SK-N-SH treated with all-trans-retinoic acid at 6 μM for 48 hours (cell line): ENCODE results near the gene ARHGDIA.

ENCODE experiments used
- BACH2 ChIP-seq: fragments of 250-450 bp; sonication (Bioruptor Pico); IDR thresholded peaks from 2 replicates; pipeline ENCODE4 v1.9.0; 2021; ENCODE audit warnings: mild to moderate bottlenecking, borderline replicate concordance
- OSR1 ChIP-seq: fragments of 250-450 bp; sonication (Bioruptor Pico); IDR thresholded peaks from 2 replicates; pipeline ENCODE4 v1.8.0; 2022; ENCODE audit warnings: moderate library complexity, mild to moderate bottlenecking, inconsistent platforms
- SNAI2 ChIP-seq: fragments of 250-450 bp; sonication (Bioruptor Pico); IDR thresholded peaks from 2 replicates; pipeline ENCODE4 v1.5.0; 2020; ENCODE audit warnings: mild to moderate bottlenecking, moderate library complexity
- TCF4 ChIP-seq: fragments of 250-450 bp; sonication (Bioruptor Pico); IDR thresholded peaks from 2 replicates; pipeline ENCODE4 v1.8.0; 2021; ENCODE audit warnings: mild to moderate bottlenecking, moderate library complexity, borderline replicate concordance
- ZFP3 ChIP-seq: fragments of 250-450 bp; sonication (Bioruptor Pico); IDR thresholded peaks from 2 replicates; pipeline ENCODE4 v1.5.0; 2020; ENCODE audit warnings: mild to moderate bottlenecking, moderate library complexity
- ZNF565 ChIP-seq: fragments of 450-650 bp; formaldehyde crosslinking; conservative IDR thresholded peaks from 2 replicates; pipeline ENCODE4 v1.5.0; 2020; ENCODE audit warnings: low read depth, mild to moderate bottlenecking, moderate library complexity
- TF ChIP-seq, protein P1 (sequence below): fragments of 250-450 bp; sonication (Bioruptor Pico); IDR thresholded peaks from 2 replicates; pipeline ENCODE4 v1.8.0; 2020; ENCODE audit warnings: mild to moderate bottlenecking, moderate library complexity, borderline replicate concordance
- TF ChIP-seq, protein P2 (sequence below): fragments of 250-450 bp; sonication (Bioruptor Pico); IDR thresholded peaks from 2 replicates; pipeline ENCODE4 v1.5.1; 2020; ENCODE audit warnings: low read depth, mild to moderate bottlenecking, moderate library complexity

DNA sequence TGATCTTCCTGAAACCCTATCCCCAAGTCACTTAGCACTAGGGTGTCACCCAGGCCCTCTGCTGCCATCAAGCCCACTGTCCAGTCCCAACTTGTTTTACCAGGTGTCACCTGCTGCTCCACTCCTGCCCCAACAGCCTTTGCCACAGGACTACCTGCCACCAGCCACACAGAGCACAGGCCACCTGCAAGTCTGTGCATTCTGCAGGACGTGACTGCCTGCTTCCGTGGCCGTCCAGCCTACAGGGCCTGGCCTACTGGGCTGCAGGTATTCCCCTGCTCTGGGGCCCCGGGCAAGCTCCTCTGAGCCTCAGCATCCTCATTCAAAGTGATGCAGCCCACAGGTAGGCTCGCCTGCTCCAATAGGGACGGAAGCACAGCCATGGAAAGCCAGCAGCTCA, 41.3 kb downstream of the ARHGDIA start:
- no peak for TF ChIP-seq TCF4
- TF ChIP-seq BACH2 (CRISPR knock-in tag): no peak
- no peak for TF ChIP-seq ZNF565 (CRISPR knock-in tag)
- TF ChIP-seq, protein P1, sequence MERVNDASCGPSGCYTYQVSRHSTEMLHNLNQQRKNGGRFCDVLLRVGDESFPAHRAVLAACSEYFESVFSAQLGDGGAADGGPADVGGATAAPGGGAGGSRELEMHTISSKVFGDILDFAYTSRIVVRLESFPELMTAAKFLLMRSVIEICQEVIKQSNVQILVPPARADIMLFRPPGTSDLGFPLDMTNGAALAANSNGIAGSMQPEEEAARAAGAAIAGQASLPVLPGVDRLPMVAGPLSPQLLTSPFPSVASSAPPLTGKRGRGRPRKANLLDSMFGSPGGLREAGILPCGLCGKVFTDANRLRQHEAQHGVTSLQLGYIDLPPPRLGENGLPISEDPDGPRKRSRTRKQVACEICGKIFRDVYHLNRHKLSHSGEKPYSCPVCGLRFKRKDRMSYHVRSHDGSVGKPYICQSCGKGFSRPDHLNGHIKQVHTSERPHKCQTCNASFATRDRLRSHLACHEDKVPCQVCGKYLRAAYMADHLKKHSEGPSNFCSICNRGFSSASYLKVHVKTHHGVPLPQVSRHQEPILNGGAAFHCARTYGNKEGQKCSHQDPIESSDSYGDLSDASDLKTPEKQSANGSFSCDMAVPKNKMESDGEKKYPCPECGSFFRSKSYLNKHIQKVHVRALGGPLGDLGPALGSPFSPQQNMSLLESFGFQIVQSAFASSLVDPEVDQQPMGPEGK (CRISPR knock-in tag): no peak
- TF ChIP-seq SNAI2 (CRISPR knock-in tag): no peak
- TF ChIP-seq ZFP3: no peak
- TF ChIP-seq, protein P2, sequence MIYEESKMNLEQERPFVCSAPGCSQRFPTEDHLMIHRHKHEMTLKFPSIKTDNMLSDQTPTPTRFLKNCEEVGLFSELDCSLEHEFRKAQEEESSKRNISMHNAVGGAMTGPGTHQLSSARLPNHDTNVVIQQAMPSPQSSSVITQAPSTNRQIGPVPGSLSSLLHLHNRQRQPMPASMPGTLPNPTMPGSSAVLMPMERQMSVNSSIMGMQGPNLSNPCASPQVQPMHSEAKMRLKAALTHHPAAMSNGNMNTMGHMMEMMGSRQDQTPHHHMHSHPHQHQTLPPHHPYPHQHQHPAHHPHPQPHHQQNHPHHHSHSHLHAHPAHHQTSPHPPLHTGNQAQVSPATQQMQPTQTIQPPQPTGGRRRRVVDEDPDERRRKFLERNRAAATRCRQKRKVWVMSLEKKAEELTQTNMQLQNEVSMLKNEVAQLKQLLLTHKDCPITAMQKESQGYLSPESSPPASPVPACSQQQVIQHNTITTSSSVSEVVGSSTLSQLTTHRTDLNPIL (CRISPR knock-in tag): no peak
- no peak for TF ChIP-seq OSR1 (CRISPR knock-in tag)
